CD8-positive, alpha-beta memory T cell (primary cell): Measurements from ENCODE around the gene SLC10A7. TPM values are rescaled to one million over a fixed set of nuclear protein-coding genes. Genes with fewer than 3 reads are reported as not detected.
"Not testable (repeated sequence)": the region's sequence is repeated elsewhere in the genome, so short reads cannot be mapped to it uniquely, and the experiment has no call there.

ENCODE experiments used
- CTCF ChIA-PET: fragments of 350-600 bp; sonication (Branson Sonifier 250); formaldehyde crosslinking; loops from one replicate; lab custom pipeline; 2021; ENCODE audit warnings: antibody characterized with exemption; lab: Charles Lee
- POLR2A ChIA-PET: fragments of 350-600 bp; sonication (Branson Sonifier 250); formaldehyde crosslinking; loops from one replicate; lab custom pipeline; 2021; ENCODE audit warnings: antibody characterized with exemption; lab: Charles Lee
- DNase-seq, 5 donors: peaks; one replicate each; pipeline versions ENCODE4 v3.0.0 to v3.0.0-alpha.2; 2020 to 2022; ENCODE audit warnings: mixed read lengths in 1 of 5
- H3K27ac ChIP-seq: one replicate; pipeline ENCODE4 v1.7.0; 2013; ENCODE audit warnings: low read depth, mild to moderate bottlenecking, low read length, moderate library complexity
- H3K27me3 ChIP-seq: 2 replicates; pipeline ENCODE4 v1.7.0; 2013; ENCODE audit warnings: low read length, mild to moderate bottlenecking; ENCODE audit not compliant: insufficient read depth, poor library complexity, severe bottlenecking
- H3K36me3 ChIP-seq: 2 replicates; pipeline ENCODE4 v1.7.0; 2013; ENCODE audit warnings: mild to moderate bottlenecking, low read length, moderate library complexity; ENCODE audit not compliant: insufficient read depth
- H3K4me1 ChIP-seq: 2 replicates; pipeline ENCODE4 v1.7.0; 2013; ENCODE audit warnings: mild to moderate bottlenecking, low read length, moderate library complexity; ENCODE audit not compliant: insufficient read depth
- H3K4me3 ChIP-seq: 2 replicates; pipeline ENCODE4 v1.7.0; 2013; ENCODE audit warnings: mild to moderate bottlenecking, low read length
- H3K9me3 ChIP-seq: 2 replicates; pipeline ENCODE4 v1.7.0; 2013; ENCODE audit warnings: mild to moderate bottlenecking, low read length
- H3K27ac Mint-ChIP-seq, 8 donors: one replicate each; pipeline ENCODE4 v1.8.0; 2020 to 2021; ENCODE audit warnings: mixed read lengths in 8 of 8, mild to moderate bottlenecking in 6 of 8, inconsistent platforms in 3 of 8, moderate library complexity in 3 of 8
- H3K27me3 Mint-ChIP-seq, 2 donors: one replicate each; pipeline ENCODE4 v1.8.0; 2020 to 2021; ENCODE audit warnings: mixed read lengths in 2 of 2, mild to moderate bottlenecking in 1 of 2, moderate library complexity in 1 of 2
- H3K36me3 Mint-ChIP-seq, 3 donors: one replicate each; pipeline ENCODE4 v1.8.0; 2020 to 2021; ENCODE audit warnings: mixed read lengths in 3 of 3, inconsistent platforms in 1 of 3, mild to moderate bottlenecking in 1 of 3
- H3K4me1 Mint-ChIP-seq, 3 donors: one replicate each; pipeline ENCODE4 v1.8.0; 2020 to 2021; ENCODE audit warnings: mixed read lengths in 3 of 3, inconsistent platforms in 1 of 3, mild to moderate bottlenecking in 1 of 3
- H3K4me3 Mint-ChIP-seq, 7 donors: one replicate each; pipeline ENCODE4 v1.8.0; 2020 to 2021; ENCODE audit warnings: mixed read lengths in 7 of 7, mild to moderate bottlenecking in 6 of 7, moderate library complexity in 4 of 7, inconsistent platforms in 2 of 7
- H3K9me3 Mint-ChIP-seq, 5 donors: one replicate each; pipeline ENCODE4 v1.8.0; 2020 to 2022; ENCODE audit warnings: mixed read lengths in 5 of 5, mild to moderate bottlenecking in 3 of 5, moderate library complexity in 2 of 5, inconsistent platforms in 1 of 5
- polyA plus RNA-seq: library from polyadenylated mRNA; unstranded; fragments of 300-500 nt; fragmentation: Illumina TruSeq; gene quantifications from one replicate; pipeline ENCODE4 v1.2.3, GENCODE V29; 2021
- total RNA-seq, 2 experiments: library from RNA; stranded (reverse); gene quantifications; one replicate each; pipeline ENCODE4 v1.2.3, GENCODE V29; 2021

Gene SLC10A7
- total and polyA plus RNA-seq, 3 experiments from 2014 or later = 9.0 to 15.7 (median 13.0) TPM

DNA sequence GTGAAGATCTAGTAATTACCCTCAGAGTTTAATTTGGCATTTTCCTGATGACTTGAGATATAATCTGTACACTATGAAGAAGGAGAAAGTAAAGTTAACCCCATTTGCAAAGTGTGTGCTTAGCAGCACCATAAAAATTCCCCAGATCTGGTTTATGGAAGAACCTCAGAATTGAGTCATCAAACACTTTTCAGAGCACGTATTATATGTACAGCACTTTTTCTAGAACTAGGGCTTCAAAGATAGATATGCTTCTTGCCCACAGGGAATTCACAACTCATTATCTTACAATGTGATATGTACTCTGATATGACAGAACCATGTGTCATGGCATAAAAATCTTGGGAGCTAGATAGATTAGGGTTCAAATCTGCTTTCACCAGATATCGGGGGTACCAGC is 150.9 kb downstream of the SLC10A7 start:
- POLR2A ChIA-PET = no interaction called here

DNA sequence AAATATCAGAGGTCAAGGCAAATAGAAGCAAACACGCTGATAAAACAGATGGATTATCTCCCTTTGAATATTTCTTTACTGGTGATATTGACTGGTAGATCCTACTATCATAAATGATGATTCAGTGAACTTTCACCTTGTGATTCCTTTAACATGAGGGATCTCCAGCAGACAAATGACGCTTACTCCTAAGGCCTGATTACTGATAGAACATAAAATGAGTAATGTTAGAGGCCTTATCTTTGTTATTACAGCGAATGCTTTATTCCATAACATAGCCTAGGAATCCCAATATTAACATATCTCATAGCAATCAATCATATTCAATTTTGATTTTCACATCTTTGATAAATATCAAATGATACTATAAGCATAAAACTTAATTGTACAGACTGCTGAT is 152.3 kb downstream of the SLC10A7 start:
- Histone ChIP-seq H3K4me3 (no peak overlapping the region), H3K36me3 (no peaks in the 10 kb centered on the region), H3K9me3 (no peaks in the 10 kb centered on the region), H3K27me3 (no peaks in the 10 kb centered on the region), H3K27ac (no peak overlapping the region), H3K4me1 (no peaks in the 10 kb centered on the region)
- Mint-ChIP-seq H3K4me1 (peaks cover 6 to 30% (median 14%) of the 10 kb centered on the region in 3 donors), H3K36me3 (no peaks in the 10 kb centered on the region), H3K9me3 (no peaks in the 10 kb centered on the region), H3K27ac (no peak overlapping the region), H3K4me3 (no peak overlapping the region), H3K27me3 (no peaks in the 10 kb centered on the region)
- ChIA-PET POLR2A (no interaction called here), CTCF (no interaction called here)
- DNase-seq = no peak

More for the DNA sequence above, 150.9 kb downstream of the SLC10A7 start:
- Mint-ChIP-seq H3K27ac (no peak overlapping the region), H3K36me3 (no peaks in the 10 kb centered on the region), H3K4me3 (no peak overlapping the region), H3K4me1 (peaks cover 10 to 30% (median 14%) of the 10 kb centered on the region in 3 donors), H3K9me3 (no peaks in the 10 kb centered on the region), H3K27me3 (no peaks in the 10 kb centered on the region)
- no peak overlapping the region for H3K4me3 ChIP-seq
- DNase-seq = no peak
- H3K4me1 ChIP-seq = no peaks in the 10 kb centered on the region
- H3K27me3 ChIP-seq = no peaks in the 10 kb centered on the region
- H3K36me3 ChIP-seq = no peaks in the 10 kb centered on the region
- CTCF ChIA-PET = no interaction called here
- H3K27ac ChIP-seq = no peak overlapping the region
- H3K9me3 ChIP-seq = no peaks in the 10 kb centered on the region

DNA sequence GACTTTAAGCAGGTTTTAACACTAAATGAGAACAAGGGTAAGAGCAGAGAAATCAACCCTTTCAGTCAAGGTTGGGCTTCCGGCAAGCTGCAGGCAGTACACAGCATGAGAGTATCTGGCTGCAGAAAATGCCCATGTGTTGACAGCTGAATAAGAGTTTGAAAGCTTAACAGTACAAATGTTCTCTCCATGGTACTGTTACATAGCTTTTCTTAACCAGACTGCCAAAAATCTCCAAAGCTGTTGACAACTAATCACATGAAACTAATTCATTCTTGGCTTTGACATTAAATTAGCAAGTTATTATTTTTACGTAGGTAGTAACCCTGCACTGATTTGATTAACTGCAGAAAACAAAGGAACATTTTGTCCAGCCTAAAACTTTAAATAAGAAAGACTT is 153.5 kb downstream of the SLC10A7 start:
- Mint-ChIP-seq H3K27ac (peak overlapping the region in 2 of 8 donors; percentile 8 to 69), H3K4me3 (peak overlapping the region in 1 of 7 donors; percentile 5), H3K4me1 (peaks cover 6 to 30% (median 14%) of the 10 kb centered on the region in 3 donors), H3K27me3 (no peaks in the 10 kb centered on the region), H3K9me3 (peaks cover 3 to 7% (median 6%) of the 10 kb centered on the region in 5 donors), H3K36me3 (peaks cover 0 to 11% (median 3%) of the 10 kb centered on the region in 3 donors)
- no peaks in the 10 kb centered on the region for H3K27me3 ChIP-seq
- POLR2A ChIA-PET = no interaction called here
- H3K4me3 ChIP-seq = no peak overlapping the region
- no peak for DNase-seq
- H3K4me1 ChIP-seq = no peaks in the 10 kb centered on the region
- H3K9me3 ChIP-seq = no peaks in the 10 kb centered on the region
- CTCF ChIA-PET = interaction anchor here (1.1 kb wide), 1 partner anchor 10 kb away, joined by 3 read pairs; no protein-coding TSS in a partner anchor
- no peak overlapping the region for H3K27ac ChIP-seq
- H3K36me3 ChIP-seq = no peaks in the 10 kb centered on the region

DNA sequence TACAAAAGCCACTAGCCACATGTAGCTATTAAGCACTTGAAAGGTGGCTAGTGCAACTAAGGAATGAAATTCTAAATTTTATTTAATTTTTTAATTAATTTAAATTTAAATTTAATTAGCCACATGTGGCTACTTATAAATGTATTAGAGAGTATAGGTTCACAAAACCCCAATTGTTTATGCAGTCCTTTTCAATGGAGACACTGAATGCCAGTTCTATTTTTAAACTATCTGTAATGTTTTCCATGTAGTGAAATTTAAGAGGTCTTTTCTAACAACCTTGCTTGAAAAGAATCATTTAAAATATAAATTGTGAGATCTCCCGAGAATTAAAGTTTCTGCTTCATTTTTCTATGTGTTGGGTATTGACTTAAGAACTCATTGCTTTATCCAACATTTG is 154.4 kb downstream of the SLC10A7 start:
- peaks cover 7 to 14% (median 10%) of the 10 kb centered on the region in 5 donors for H3K9me3 Mint-ChIP-seq
- no peaks in the 10 kb centered on the region for H3K4me1 ChIP-seq
- H3K27ac Mint-ChIP-seq = peak overlapping the region in 1 of 8 donors; percentile 69
- peaks cover 6 to 30% (median 14%) of the 10 kb centered on the region in 3 donors for H3K4me1 Mint-ChIP-seq
- H3K27me3 Mint-ChIP-seq = no peaks in the 10 kb centered on the region
- no peak overlapping the region for H3K4me3 ChIP-seq
- no peak overlapping the region for H3K4me3 Mint-ChIP-seq
- H3K36me3 ChIP-seq = no peaks in the 10 kb centered on the region
- H3K27ac ChIP-seq = no peak overlapping the region
- no peaks in the 10 kb centered on the region for H3K9me3 ChIP-seq
- CTCF ChIA-PET = interaction anchor here (1.1 kb wide), 1 partner anchor 9 kb away, joined by 3 read pairs; no protein-coding TSS in a partner anchor
- H3K36me3 Mint-ChIP-seq = peaks cover 2 to 16% (median 4%) of the 10 kb centered on the region in 3 donors
- POLR2A ChIA-PET = no interaction called here
- H3K27me3 ChIP-seq = no peaks in the 10 kb centered on the region
- no peak for DNase-seq

DNA sequence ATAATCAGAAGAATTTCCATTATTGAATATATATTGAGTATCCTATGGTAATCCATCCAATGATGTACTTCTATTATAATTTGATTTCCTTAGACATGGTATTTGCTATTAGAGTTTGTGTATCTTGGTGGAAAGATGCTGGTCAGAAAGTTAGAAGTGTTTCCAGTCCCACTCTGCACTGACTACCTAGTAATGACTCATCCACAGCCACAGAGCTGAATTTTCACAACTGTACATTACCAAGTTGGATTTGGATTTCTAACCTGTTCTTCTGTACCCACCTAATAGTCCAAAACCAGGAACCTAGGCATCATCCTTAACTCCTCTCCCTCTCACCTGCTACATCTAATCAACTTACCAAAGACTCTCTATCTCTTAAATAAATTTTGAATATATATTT is 162.0 kb downstream of the SLC10A7 start:
- CTCF ChIA-PET = no interaction called here
- H3K4me3 Mint-ChIP-seq = no peak overlapping the region
- POLR2A ChIA-PET = no interaction called here

DNA sequence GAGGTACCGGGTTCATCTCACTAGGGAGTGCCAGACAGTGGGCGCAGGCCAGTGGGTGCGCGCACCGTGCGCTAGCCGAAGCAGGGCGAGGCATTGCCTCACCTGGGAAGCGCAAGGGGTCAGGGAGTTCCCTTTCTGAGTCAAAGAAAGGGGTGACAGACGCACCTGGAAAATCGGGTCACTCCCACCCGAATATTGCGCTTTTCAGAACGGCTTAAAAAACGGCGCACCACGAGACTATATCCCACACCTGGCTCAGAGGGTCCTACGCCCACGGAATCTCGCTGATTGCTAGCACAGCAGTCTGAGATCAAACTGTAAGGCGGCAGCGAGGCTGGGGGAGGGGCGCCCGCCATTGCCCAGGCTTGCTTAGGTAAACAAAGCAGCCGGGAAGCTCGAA is 171.6 kb downstream of the SLC10A7 start:
- H3K4me1 ChIP-seq, H3K4me3 ChIP-seq, H3K27me3 Mint-ChIP-seq, H3K27me3 ChIP-seq, H3K27ac ChIP-seq, H3K36me3 ChIP-seq, CTCF ChIA-PET, POLR2A ChIA-PET, DNase-seq, H3K27ac Mint-ChIP-seq, H3K36me3 Mint-ChIP-seq, H3K9me3 Mint-ChIP-seq, H3K9me3 ChIP-seq: not testable (repeated sequence)
- Mint-ChIP-seq H3K4me1 (peaks cover 7 to 17% (median 14%) of the 10 kb centered on the region in 3 donors), H3K4me3 (peak overlapping the region in 1 of 7 donors; percentile 33)

More for the DNA sequence above, 162.0 kb downstream of the SLC10A7 start:
- peaks cover 14 to 46% (median 19%) of the 10 kb centered on the region in 3 donors for H3K36me3 Mint-ChIP-seq
- H3K4me3 ChIP-seq = no peak overlapping the region
- peaks cover 16 to 23% (median 22%) of the 10 kb centered on the region in 5 donors for H3K9me3 Mint-ChIP-seq
- H3K27ac Mint-ChIP-seq = no peak overlapping the region
- DNase-seq = no peak
- no peaks in the 10 kb centered on the region for H3K27me3 ChIP-seq
- no peaks in the 10 kb centered on the region for H3K9me3 ChIP-seq
- H3K4me1 ChIP-seq = no peaks in the 10 kb centered on the region
- H3K4me1 Mint-ChIP-seq = no peaks in the 10 kb centered on the region
- no peak overlapping the region for H3K27ac ChIP-seq
- no peaks in the 10 kb centered on the region for H3K36me3 ChIP-seq
- H3K27me3 Mint-ChIP-seq = no peaks in the 10 kb centered on the region

DNA sequence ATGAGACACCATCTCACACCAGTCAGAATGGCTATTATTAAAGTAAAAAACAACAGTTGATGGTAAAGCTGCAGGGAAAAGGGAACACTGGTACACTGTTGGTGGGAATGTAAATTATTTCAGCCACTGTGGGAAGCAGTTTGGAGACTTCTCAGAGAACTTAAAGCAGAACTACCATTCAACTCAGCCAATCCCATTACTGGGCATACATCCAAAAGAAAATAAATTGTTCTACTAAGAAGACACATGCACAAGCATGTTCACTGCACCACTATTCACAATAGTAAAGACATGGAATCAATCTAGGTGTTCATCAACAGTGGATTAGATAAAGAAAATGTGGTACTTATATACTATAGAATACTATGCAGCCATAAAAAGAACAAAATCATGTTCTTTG is 172.4 kb downstream of the SLC10A7 start:
- Mint-ChIP-seq H3K27me3 (no peaks in the 10 kb centered on the region), H3K27ac (no peak overlapping the region), H3K4me3 (peak overlapping the region in 4 of 7 donors; percentile 2 to 62 (median 23)), H3K4me1 (peaks cover 7 to 17% (median 14%) of the 10 kb centered on the region in 3 donors), H3K36me3 (no peaks in the 10 kb centered on the region), H3K9me3 (peaks cover 0 to 2% (median 0%) of the 10 kb centered on the region in 5 donors)
- Histone ChIP-seq H3K36me3 (no peaks in the 10 kb centered on the region), H3K27me3 (no peaks in the 10 kb centered on the region), H3K9me3 (no peaks in the 10 kb centered on the region), H3K4me3 (no peak overlapping the region), H3K27ac (no peak overlapping the region), H3K4me1 (no peaks in the 10 kb centered on the region)
- no peak for DNase-seq
- ChIA-PET POLR2A (interaction anchor here (0.6 kb wide), 1 partner anchor 84 kb away, joined by 4 read pairs; no protein-coding TSS in a partner anchor), CTCF (no interaction called here)

DNA sequence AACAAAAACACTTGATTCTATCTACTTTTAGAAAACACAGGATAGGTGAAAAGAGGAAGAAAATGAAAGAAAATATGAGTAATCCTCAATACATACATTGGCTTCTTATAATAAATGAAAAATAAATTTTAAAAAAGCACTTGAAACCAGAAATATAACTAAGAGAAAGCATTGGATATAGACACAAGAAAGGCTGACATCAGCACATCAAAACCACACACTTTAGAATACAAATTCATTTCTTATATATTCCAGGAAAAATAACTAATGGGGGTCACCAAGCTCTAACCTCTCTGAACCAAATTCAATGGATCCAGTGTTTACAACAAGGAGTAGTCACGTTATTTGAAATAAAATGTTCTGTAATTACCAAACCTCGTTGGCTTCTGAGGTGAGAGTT is 173.9 kb downstream of the SLC10A7 start:
- H3K36me3 ChIP-seq = no peaks in the 10 kb centered on the region
- H3K27ac ChIP-seq = no peak overlapping the region
- no peaks in the 10 kb centered on the region for H3K9me3 ChIP-seq
- no peaks in the 10 kb centered on the region for H3K4me1 ChIP-seq
- H3K36me3 Mint-ChIP-seq = no peaks in the 10 kb centered on the region
- ChIA-PET CTCF (no interaction called here), POLR2A (no interaction called here)
- no peaks in the 10 kb centered on the region for H3K27me3 Mint-ChIP-seq
- peaks cover 0 to 2% (median 0%) of the 10 kb centered on the region in 5 donors for H3K9me3 Mint-ChIP-seq
- H3K27me3 ChIP-seq = no peaks in the 10 kb centered on the region
- no peak overlapping the region for H3K27ac Mint-ChIP-seq
- no peak overlapping the region for H3K4me3 ChIP-seq
- H3K4me1 Mint-ChIP-seq = peaks cover 7 to 17% (median 14%) of the 10 kb centered on the region in 3 donors
- no peak for DNase-seq
- H3K4me3 Mint-ChIP-seq = no peak overlapping the region
